ENCODE measurements around the gene NOD1.

Gene NOD1

GRCh38 chr7:30453016-30453415 lies 25.6 kb downstream of the NOD1 start:
- TF ChIP-seq CTCF (conservative IDR thresholded peaks at IDR 0.05; ENCODE audit: low read depth, low read length) = no peak
- no peak overlapping the region for H3K4me3 ChIP-seq (ENCODE audit: low read depth, low read length)
- DNase-seq (ENCODE audit: low read depth) = no peak

GRCh38 chr7:30452280-30452930 lies 26.2 kb downstream of the NOD1 start:
- no peak for DNase-seq (ENCODE audit: low read depth)
- TF ChIP-seq CTCF (conservative IDR thresholded peaks at IDR 0.05; ENCODE audit: low read depth, low read length) = no peak
- no peak overlapping the region for H3K4me3 ChIP-seq (ENCODE audit: low read depth, low read length)

GRCh38 chr7:30451539-30452279 lies 26.9 kb downstream of the NOD1 start:
- TF ChIP-seq CTCF (conservative IDR thresholded peaks at IDR 0.05; ENCODE audit: low read depth, low read length) = no peak
- no peak overlapping the region for H3K4me3 ChIP-seq (ENCODE audit: low read depth, low read length)
- no peak for DNase-seq (ENCODE audit: low read depth)

- no peak overlapping the region for H3K4me3 ChIP-seq (ENCODE audit: low read depth, low read length)
- DNase-seq (ENCODE audit: low read depth) = no peak
- no peak for TF ChIP-seq CTCF (conservative IDR thresholded peaks at IDR 0.05; ENCODE audit: low read depth, low read length)
These were observed 27.5 kb downstream of the NOD1 start for GRCh38 chr7:30450983-30451497.

DNA sequence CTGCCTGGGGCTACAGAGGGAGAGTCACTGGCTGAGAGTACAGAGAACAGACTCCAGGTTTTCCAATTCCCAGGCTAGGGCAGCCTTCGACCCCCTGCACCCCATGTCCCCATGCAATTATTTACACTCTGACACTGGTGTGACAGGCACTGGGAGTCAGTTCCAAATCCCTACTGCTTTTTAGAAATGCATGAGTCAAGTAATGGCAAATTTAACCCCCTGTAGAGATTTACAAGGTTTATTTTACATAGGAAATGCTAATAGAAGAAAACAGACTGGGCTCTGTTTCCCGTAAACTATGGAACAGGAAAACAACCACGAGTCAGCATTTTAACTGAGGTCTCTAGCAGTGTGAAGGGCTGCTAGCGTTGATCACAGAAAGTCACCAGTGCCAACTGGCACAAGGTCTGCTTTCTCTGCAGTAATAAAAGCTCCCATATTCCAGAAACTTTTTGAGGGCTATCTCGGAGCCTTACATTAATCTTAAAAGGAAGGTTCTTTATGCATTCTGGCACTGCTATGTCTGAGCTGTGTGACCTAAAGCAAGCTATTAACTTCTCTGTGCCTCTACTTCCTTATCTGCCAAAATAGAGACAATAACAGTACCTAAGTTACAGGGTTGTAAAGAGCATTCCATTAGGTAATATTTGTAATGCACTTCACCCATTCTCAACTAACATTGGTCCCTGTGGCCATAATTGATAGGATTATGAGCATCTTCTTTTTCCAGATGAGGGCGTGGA lies 28.2 kb downstream of the NOD1 start:
- no peak for DNase-seq (ENCODE audit: low read depth)
- H3K4me3 ChIP-seq (ENCODE audit: low read depth, low read length) = no peak overlapping the region
- TF ChIP-seq CTCF (conservative IDR thresholded peaks at IDR 0.05; ENCODE audit: low read depth, low read length) = no peak

GRCh38 chr7:30448461-30449189 lies 30.0 kb downstream of the NOD1 start:
- no peak overlapping the region for H3K4me3 ChIP-seq (ENCODE audit: low read depth, low read length)
- DNase-seq (ENCODE audit: low read depth) = no peak
- no peak for TF ChIP-seq CTCF (conservative IDR thresholded peaks at IDR 0.05; ENCODE audit: low read depth, low read length)
